GM12875 (cell line): ENCODE results near the gene NCOA1.

Experiments
- H3K4me3 ChIP-seq: one replicate; pipeline ENCODE4 v1.5.1; 2011; ENCODE audit warnings: low read depth, low read length, control low read depth
- TF ChIP-seq, protein P1 (sequence below): IDR thresholded peaks from 2 replicates; pipeline ENCODE4 v1.5.1; 2011; ENCODE audit warnings: low read depth, mild to moderate bottlenecking, control low read depth, inconsistent platforms, low read length, moderate library complexity, borderline replicate concordance; ENCODE audit not compliant: insufficient read depth

Gene NCOA1

GRCh38 chr2:24754985-24755705 is 264.1 kb downstream of the NCOA1 start:
- TF ChIP-seq, protein P1, sequence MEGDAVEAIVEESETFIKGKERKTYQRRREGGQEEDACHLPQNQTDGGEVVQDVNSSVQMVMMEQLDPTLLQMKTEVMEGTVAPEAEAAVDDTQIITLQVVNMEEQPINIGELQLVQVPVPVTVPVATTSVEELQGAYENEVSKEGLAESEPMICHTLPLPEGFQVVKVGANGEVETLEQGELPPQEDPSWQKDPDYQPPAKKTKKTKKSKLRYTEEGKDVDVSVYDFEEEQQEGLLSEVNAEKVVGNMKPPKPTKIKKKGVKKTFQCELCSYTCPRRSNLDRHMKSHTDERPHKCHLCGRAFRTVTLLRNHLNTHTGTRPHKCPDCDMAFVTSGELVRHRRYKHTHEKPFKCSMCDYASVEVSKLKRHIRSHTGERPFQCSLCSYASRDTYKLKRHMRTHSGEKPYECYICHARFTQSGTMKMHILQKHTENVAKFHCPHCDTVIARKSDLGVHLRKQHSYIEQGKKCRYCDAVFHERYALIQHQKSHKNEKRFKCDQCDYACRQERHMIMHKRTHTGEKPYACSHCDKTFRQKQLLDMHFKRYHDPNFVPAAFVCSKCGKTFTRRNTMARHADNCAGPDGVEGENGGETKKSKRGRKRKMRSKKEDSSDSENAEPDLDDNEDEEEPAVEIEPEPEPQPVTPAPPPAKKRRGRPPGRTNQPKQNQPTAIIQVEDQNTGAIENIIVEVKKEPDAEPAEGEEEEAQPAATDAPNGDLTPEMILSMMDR = no peak
- H3K4me3 ChIP-seq = no peak overlapping the region

- TF ChIP-seq, protein P1 = no peak
These were observed 265.7 kb downstream of the NCOA1 start for GRCh38 chr2:24756789-24757188.

GRCh38 chr2:24761866-24762265 is 270.8 kb downstream of the NCOA1 start:
- H3K4me3 ChIP-seq = no peak overlapping the region
- TF ChIP-seq, protein P1 = no peak

More at GRCh38 chr2:24756789-24757188, 265.7 kb downstream of the NCOA1 start:
- no peak overlapping the region for H3K4me3 ChIP-seq

GRCh38 chr2:24762518-24762917 is 271.5 kb downstream of the NCOA1 start:
- TF ChIP-seq, protein P1 = no peak
- H3K4me3 ChIP-seq = no peak overlapping the region

DNA sequence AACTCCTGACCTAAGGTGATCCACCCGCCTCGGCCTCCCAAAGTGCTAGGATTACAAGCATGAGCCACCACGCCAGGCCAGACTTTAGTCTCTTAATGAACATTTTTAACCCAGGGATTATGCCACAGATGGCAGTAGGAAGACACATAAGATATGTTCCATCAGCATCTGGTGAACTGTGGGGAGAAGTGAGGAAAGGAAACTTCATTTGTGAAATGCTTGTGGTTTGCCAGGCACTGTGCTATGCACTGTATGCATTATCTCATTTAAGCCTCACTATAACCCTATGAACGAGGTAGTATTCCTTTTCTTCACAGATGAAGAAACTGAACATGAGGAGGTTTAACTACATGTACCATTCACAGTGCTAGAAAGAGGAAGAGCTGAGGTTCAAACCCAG is 272.8 kb downstream of the NCOA1 start:
- H3K4me3 ChIP-seq = no peak overlapping the region
- TF ChIP-seq, protein P1 = no peak

GRCh38 chr2:24766609-24767008 is 275.6 kb downstream of the NCOA1 start:
- no peak overlapping the region for H3K4me3 ChIP-seq
- TF ChIP-seq, protein P1 = no peak

DNA sequence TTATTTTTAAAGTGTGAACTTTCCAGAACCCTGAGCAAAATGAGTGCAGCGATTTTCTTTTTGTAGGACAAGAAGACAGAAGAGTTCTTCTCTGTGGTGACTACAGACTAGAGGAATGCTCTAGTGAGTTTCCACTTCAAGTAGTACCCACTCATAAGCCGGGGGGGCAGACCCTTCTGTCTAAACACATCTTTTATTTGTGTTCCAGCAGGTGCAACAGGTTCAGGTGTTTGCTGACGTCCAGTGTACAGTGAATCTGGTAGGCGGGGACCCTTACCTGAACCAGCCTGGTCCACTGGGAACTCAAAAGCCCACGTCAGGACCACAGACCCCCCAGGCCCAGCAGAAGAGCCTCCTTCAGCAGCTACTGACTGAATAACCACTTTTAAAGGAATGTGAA is 277.0 kb downstream of the NCOA1 start:
- H3K4me3 ChIP-seq = no peak overlapping the region
- TF ChIP-seq, protein P1 = no peak
